ENCODE data around the gene IL1RAPL1.

Gene IL1RAPL1

GRCh38 chrX:28609917-28610613 is 22.8 kb downstream of the IL1RAPL1 start:
- Histone ChIP-seq H3K36me3 (ENCODE audit: insufficient read depth, low read length) (no peaks in the 10 kb centered on the region), H3K27me3 (ENCODE audit: insufficient read depth, low read length, poor library complexity) (no peaks in the 10 kb centered on the region), H3K4me3 (ENCODE audit: low read depth in 1 of 2, low read length in 2 of 2) (no peak overlapping the region), H3K4me1 (ENCODE audit: insufficient read depth, low read length) (no peaks in the 10 kb centered on the region), H3K9ac (ENCODE audit: low read depth, low read length) (no peak overlapping the region), H3K4me2 (ENCODE audit: insufficient read depth, low read length) (no peak overlapping the region), H3K27ac (ENCODE audit: low read length) (no peak overlapping the region), H2AFZ (ENCODE audit: low read depth, low read length) (no peak overlapping the region), H3K79me2 (ENCODE audit: insufficient read depth, low read length) (no peaks in the 10 kb centered on the region), H3K9me3 (ENCODE audit: insufficient read depth, low read length, severe bottlenecking) (no peaks in the 10 kb centered on the region), H4K20me1 (ENCODE audit: insufficient read depth, low read length) (no peaks in the 10 kb centered on the region)
- no peak for DNase-seq
- TF ChIP-seq EZH2 (IDR thresholded peaks at IDR 0.05; ENCODE audit: borderline replicate concordance, low read depth, low read length, severe bottlenecking): no peak
- no peak for TF ChIP-seq CTCF (IDR thresholded peaks at IDR 0.05; ENCODE audit: borderline replicate concordance, extremely low read depth, low read length, poor library complexity, severe bottlenecking)
- no peak for ATAC-seq (ENCODE audit: insufficient read depth, low read depth)

- H3K9ac ChIP-seq (ENCODE audit: low read depth, low read length): no peak overlapping the region
- no peaks in the 10 kb centered on the region for H3K9me3 ChIP-seq (ENCODE audit: insufficient read depth, low read length, severe bottlenecking)
- no peak overlapping the region for H3K27ac ChIP-seq (ENCODE audit: low read length)
- no peaks in the 10 kb centered on the region for H3K36me3 ChIP-seq (ENCODE audit: insufficient read depth, low read length)
- H2AFZ ChIP-seq (ENCODE audit: low read depth, low read length): no peak overlapping the region
- TF ChIP-seq EZH2 (IDR thresholded peaks at IDR 0.05; ENCODE audit: borderline replicate concordance, low read depth, low read length, severe bottlenecking) (no peak), CTCF (IDR thresholded peaks at IDR 0.05; ENCODE audit: borderline replicate concordance, extremely low read depth, low read length, poor library complexity, severe bottlenecking) (no peak)
- no peak overlapping the region for H3K4me2 ChIP-seq (ENCODE audit: insufficient read depth, low read length)
- H3K4me1 ChIP-seq (ENCODE audit: insufficient read depth, low read length): no peaks in the 10 kb centered on the region
- ATAC-seq (ENCODE audit: insufficient read depth, low read depth): no peak
- no peaks in the 10 kb centered on the region for H4K20me1 ChIP-seq (ENCODE audit: insufficient read depth, low read length)
- DNase-seq: no peak
- no peaks in the 10 kb centered on the region for H3K27me3 ChIP-seq (ENCODE audit: insufficient read depth, low read length, poor library complexity)
- H3K4me3 ChIP-seq (ENCODE audit: low read depth in 1 of 2, low read length in 2 of 2): no peak overlapping the region
- no peaks in the 10 kb centered on the region for H3K79me2 ChIP-seq (ENCODE audit: insufficient read depth, low read length)
Observed at GRCh38 chrX:28610746-28611145, 23.5 kb downstream of the IL1RAPL1 start.

GRCh38 chrX:28613558-28613957 is 26.3 kb downstream of the IL1RAPL1 start:
- DNase-seq: no peak
- Histone ChIP-seq H3K79me2 (ENCODE audit: insufficient read depth, low read length) (no peaks in the 10 kb centered on the region), H3K27ac (ENCODE audit: low read length) (no peak overlapping the region), H3K4me1 (ENCODE audit: insufficient read depth, low read length) (no peaks in the 10 kb centered on the region), H3K9ac (ENCODE audit: low read depth, low read length) (no peak overlapping the region), H3K4me2 (ENCODE audit: insufficient read depth, low read length) (no peak overlapping the region), H3K9me3 (ENCODE audit: insufficient read depth, low read length, severe bottlenecking) (no peaks in the 10 kb centered on the region), H3K27me3 (ENCODE audit: insufficient read depth, low read length, poor library complexity) (no peaks in the 10 kb centered on the region), H3K4me3 (ENCODE audit: low read depth in 1 of 2, low read length in 2 of 2) (no peak overlapping the region), H3K36me3 (ENCODE audit: insufficient read depth, low read length) (no peaks in the 10 kb centered on the region), H4K20me1 (ENCODE audit: insufficient read depth, low read length) (no peaks in the 10 kb centered on the region), H2AFZ (ENCODE audit: low read depth, low read length) (no peak overlapping the region)
- TF ChIP-seq EZH2 (IDR thresholded peaks at IDR 0.05; ENCODE audit: borderline replicate concordance, low read depth, low read length, severe bottlenecking): no peak
- TF ChIP-seq CTCF (IDR thresholded peaks at IDR 0.05; ENCODE audit: borderline replicate concordance, extremely low read depth, low read length, poor library complexity, severe bottlenecking): no peak
- no peak for ATAC-seq (ENCODE audit: insufficient read depth, low read depth)

All from DND-41 (cell line).